ENCODE results near the gene TNFRSF13B.

Gene TNFRSF13B

DNA sequence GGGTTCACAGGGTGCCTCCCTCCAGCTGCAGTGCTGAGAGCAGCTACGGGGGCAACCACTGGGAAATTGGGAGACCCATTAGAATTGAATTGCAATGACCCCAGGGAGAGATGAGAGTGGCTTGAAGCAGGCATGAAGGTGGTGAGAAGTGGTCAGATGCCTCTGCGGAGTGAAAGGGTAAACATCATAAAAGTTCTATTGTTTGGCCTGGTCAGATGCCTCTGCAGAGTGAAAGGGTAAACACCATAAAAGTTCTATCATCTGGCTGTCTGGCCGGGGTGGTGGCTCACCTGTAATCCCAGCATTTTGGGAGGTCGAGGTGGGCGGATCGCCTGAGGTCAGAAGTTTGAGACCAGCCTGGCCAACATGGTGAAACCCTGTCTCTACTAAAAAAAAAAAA lies 53.5 kb downstream of the TNFRSF13B start:
- no peak for DNase-seq (ENCODE audit: low read depth in 1 of 2, low spot score in 1 of 2)
- Histone ChIP-seq H3K27me3 (ENCODE audit: insufficient read depth, poor library complexity, severe bottlenecking) (no peaks in the 10 kb centered on the region), H3K4me3 (replicated peaks; ENCODE audit: insufficient read depth, low read length) (no peak overlapping the region), H3K27ac (replicated peaks) (no peak overlapping the region)
- TF ChIP-seq, protein P1, sequence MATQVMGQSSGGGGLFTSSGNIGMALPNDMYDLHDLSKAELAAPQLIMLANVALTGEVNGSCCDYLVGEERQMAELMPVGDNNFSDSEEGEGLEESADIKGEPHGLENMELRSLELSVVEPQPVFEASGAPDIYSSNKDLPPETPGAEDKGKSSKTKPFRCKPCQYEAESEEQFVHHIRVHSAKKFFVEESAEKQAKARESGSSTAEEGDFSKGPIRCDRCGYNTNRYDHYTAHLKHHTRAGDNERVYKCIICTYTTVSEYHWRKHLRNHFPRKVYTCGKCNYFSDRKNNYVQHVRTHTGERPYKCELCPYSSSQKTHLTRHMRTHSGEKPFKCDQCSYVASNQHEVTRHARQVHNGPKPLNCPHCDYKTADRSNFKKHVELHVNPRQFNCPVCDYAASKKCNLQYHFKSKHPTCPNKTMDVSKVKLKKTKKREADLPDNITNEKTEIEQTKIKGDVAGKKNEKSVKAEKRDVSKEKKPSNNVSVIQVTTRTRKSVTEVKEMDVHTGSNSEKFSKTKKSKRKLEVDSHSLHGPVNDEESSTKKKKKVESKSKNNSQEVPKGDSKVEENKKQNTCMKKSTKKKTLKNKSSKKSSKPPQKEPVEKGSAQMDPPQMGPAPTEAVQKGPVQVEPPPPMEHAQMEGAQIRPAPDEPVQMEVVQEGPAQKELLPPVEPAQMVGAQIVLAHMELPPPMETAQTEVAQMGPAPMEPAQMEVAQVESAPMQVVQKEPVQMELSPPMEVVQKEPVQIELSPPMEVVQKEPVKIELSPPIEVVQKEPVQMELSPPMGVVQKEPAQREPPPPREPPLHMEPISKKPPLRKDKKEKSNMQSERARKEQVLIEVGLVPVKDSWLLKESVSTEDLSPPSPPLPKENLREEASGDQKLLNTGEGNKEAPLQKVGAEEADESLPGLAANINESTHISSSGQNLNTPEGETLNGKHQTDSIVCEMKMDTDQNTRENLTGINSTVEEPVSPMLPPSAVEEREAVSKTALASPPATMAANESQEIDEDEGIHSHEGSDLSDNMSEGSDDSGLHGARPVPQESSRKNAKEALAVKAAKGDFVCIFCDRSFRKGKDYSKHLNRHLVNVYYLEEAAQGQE (IDR thresholded peaks at IDR 0.05; ENCODE audit: insufficient replicate concordance, low read depth), result no peak
- TF ChIP-seq GABPA (IDR thresholded peaks at IDR 0.05; ENCODE audit: low read depth), result no peak
- no peak for TF ChIP-seq SPI1 (IDR thresholded peaks at IDR 0.05; ENCODE audit: borderline replicate concordance, low read depth)
- TF ChIP-seq, protein P2, sequence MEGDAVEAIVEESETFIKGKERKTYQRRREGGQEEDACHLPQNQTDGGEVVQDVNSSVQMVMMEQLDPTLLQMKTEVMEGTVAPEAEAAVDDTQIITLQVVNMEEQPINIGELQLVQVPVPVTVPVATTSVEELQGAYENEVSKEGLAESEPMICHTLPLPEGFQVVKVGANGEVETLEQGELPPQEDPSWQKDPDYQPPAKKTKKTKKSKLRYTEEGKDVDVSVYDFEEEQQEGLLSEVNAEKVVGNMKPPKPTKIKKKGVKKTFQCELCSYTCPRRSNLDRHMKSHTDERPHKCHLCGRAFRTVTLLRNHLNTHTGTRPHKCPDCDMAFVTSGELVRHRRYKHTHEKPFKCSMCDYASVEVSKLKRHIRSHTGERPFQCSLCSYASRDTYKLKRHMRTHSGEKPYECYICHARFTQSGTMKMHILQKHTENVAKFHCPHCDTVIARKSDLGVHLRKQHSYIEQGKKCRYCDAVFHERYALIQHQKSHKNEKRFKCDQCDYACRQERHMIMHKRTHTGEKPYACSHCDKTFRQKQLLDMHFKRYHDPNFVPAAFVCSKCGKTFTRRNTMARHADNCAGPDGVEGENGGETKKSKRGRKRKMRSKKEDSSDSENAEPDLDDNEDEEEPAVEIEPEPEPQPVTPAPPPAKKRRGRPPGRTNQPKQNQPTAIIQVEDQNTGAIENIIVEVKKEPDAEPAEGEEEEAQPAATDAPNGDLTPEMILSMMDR (IDR thresholded peaks at IDR 0.05; ENCODE audit: insufficient read depth, low read length), result no peak

DNA sequence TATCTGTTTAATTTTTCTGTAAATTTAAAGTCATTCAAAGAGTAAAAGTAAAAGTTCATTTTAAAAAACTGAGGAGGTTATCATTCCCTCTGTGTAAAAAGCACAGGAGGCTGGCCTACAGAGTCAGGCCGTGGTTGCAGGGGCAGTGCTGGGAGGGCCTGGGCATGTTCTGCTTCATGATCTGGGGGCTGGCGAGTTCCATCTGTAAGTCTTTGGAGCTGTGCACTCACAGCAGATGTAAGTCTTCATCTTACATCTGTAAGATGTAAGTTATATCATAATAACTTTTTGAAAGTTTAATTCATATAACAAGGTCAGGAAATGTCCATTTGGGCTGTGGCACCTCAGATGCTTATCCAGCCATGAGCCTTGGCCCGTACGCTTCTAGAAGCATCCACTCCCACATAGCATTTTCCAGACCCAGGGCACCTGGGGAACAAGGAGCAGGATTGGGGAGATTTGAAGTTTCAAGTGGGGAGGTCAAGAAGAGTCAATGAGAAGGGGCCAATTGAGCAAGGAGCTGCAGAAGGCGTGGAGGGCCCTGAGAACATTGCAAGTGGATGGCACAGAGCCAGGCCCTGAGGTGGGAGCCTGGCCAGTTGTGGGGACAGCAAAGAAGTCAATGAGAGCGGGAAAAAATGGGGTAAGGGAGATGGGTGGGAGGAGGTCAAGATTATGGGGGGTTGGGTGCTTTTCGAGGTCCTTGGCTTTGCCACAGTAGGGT lies 54.1 kb downstream of the TNFRSF13B start:
- Histone ChIP-seq H3K4me3 (replicated peaks; ENCODE audit: insufficient read depth, low read length) (no peak overlapping the region), H3K27me3 (ENCODE audit: insufficient read depth, poor library complexity, severe bottlenecking) (no peaks in the 10 kb centered on the region), H3K27ac (replicated peaks) (no peak overlapping the region)
- no peak for DNase-seq (ENCODE audit: low read depth in 1 of 2, low spot score in 1 of 2)
- TF ChIP-seq, protein P2 (IDR thresholded peaks at IDR 0.05; ENCODE audit: insufficient read depth, low read length), result no peak
- no peak for TF ChIP-seq GABPA (IDR thresholded peaks at IDR 0.05; ENCODE audit: low read depth)
- TF ChIP-seq POLR2AphosphoS5 (IDR thresholded peaks at IDR 0.05; ENCODE audit: low read depth), result no peak
- TF ChIP-seq, protein P1 (IDR thresholded peaks at IDR 0.05; ENCODE audit: insufficient replicate concordance, low read depth), result no peak
- no peak for TF ChIP-seq SPI1 (IDR thresholded peaks at IDR 0.05; ENCODE audit: borderline replicate concordance, low read depth)

DNA sequence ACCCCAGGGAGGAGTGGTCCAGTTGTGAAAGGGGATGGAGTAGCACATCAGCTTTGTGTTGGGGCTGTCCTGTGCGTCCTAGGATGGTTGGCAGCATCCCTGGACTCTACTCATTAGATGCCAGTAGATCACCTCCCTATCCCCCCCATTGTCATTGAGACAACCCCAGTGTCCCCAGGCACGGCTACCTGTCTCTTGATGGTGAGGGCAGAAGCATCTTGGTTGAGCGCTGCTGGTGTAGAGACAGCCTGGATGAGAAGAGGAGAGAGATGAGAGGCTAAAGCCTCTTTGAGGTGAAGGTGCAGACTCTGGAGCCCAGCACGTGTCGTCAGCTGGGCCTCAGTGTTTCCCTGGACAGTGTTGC lies 55.4 kb downstream of the TNFRSF13B start:
- no peak for DNase-seq (ENCODE audit: low read depth in 1 of 2, low spot score in 1 of 2)
- no peaks in the 10 kb centered on the region for H3K27me3 ChIP-seq (ENCODE audit: insufficient read depth, poor library complexity, severe bottlenecking)
- H3K27ac ChIP-seq (replicated peaks), result no peak overlapping the region
- TF ChIP-seq, protein P2 (IDR thresholded peaks at IDR 0.05; ENCODE audit: insufficient read depth, low read length), result no peak
- TF ChIP-seq, protein P1 (IDR thresholded peaks at IDR 0.05; ENCODE audit: insufficient replicate concordance, low read depth), result no peak
- TF ChIP-seq POLR2AphosphoS5 (IDR thresholded peaks at IDR 0.05; ENCODE audit: low read depth), result no peak
- TF ChIP-seq SPI1 (IDR thresholded peaks at IDR 0.05; ENCODE audit: borderline replicate concordance, low read depth), result no peak
- no peak for TF ChIP-seq GABPA (IDR thresholded peaks at IDR 0.05; ENCODE audit: low read depth)
- no peak overlapping the region for H3K4me3 ChIP-seq (replicated peaks; ENCODE audit: insufficient read depth, low read length)
